ENCODE data around the gene SLC35C1. TPM values are rescaled to one million over a fixed set of nuclear protein-coding genes. Genes with fewer than 3 reads are reported as not detected.

Gene SLC35C1
- total and polyA plus RNA-seq, 2 donors (not counting 1 experiment from before 2014, with no cell fraction given) = 4.4 to 12.5 TPM

- Histone ChIP-seq H4K20me1 (ENCODE audit: control insufficient read depth, insufficient read depth, low read length, poor library complexity, severe bottlenecking) (peaks cover 39% of the 10 kb centered on the region), H3K27ac (ENCODE audit: low read length in 2 of 2) (peak overlapping the region; percentile 83 to 93), H3K27me3 (replicated peaks in 1 of 4; ENCODE audit: control extremely low read depth in 1 of 4, control insufficient read depth in 3 of 4, insufficient read depth in 4 of 4, low read length in 3 of 4) (no peaks in the 10 kb centered on the region), H3K9me3 (ENCODE audit: control extremely low read depth in 1 of 3, control insufficient read depth in 2 of 3, insufficient read depth in 1 of 3, low read length in 2 of 3) (no peaks in the 10 kb centered on the region), H3K9ac (ENCODE audit: low read length) (peak overlapping the region; percentile 76), H3K4me1 (ENCODE audit: control insufficient read depth in 2 of 2, insufficient read depth in 2 of 2, low read length in 2 of 2) (peaks cover 39 to 48% of the 10 kb centered on the region in 2 donors), H2AFZ (ENCODE audit: insufficient read depth, low read depth, low read length, poor library complexity, severe bottlenecking) (peak overlapping the region; percentile 69), H3K36me3 (replicated peaks in 1 of 2; ENCODE audit: control extremely low read depth in 1 of 2, control insufficient read depth in 1 of 2, extremely low read depth in 1 of 2, insufficient read depth in 2 of 2, low read length in 1 of 2) (no peaks in the 10 kb centered on the region), H3K4me2 (replicated peaks; ENCODE audit: low read depth, low read length, poor library complexity, severe bottlenecking) (peak overlapping the region; percentile 85), H3K4me3 (ENCODE audit: control extremely low read depth in 1 of 5, extremely low read depth in 1 of 5, insufficient read depth in 1 of 5, low read depth in 2 of 5, low read length in 4 of 5) (peak overlapping the region; percentile 76 to 93 (median 90)), H3K79me2 (ENCODE audit: control insufficient read depth, insufficient read depth, low read length) (peaks cover 55% of the 10 kb centered on the region)
- ATAC-seq (ENCODE audit: low read depth) = no peak
- WGBS (ENCODE audit: insufficient coverage) = 0% methylated on average over 10 of the region's 16 CpGs
- peak; percentile 70 for DNase-seq
- CTCF ChIA-PET = interaction anchor here (0.8 to 2.7 kb wide), 4 partner anchors 14 to 158 kb away, joined by 4 to 12 read pairs (median 8); partner anchors contain the start of gene SLC35C1
- Mint-ChIP-seq H3K27me3 (no peaks in the 10 kb centered on the region), H3K4me1 (peaks cover 69% of the 10 kb centered on the region), H3K27ac (peak overlapping the region; percentile 95), H3K9me3 (ENCODE audit: insufficient read depth) (no peaks in the 10 kb centered on the region), H3K4me3 (peak overlapping the region; percentile 87)
- no peak for TF ChIP-seq EZH2 (IDR thresholded peaks at IDR 0.05; ENCODE audit: borderline replicate concordance, insufficient read depth, low read depth, low read length, poor library complexity, severe bottlenecking)
- TF ChIP-seq CTCF (IDR thresholded peaks at IDR 0.05) = peak; percentile 26
- intact Hi-C loops (cut with micrococcal nuclease) = loop anchor here (1.0 to 10.0 kb wide), 10 partner anchors 37 to 1243 kb away; partner anchors contain the start of genes MAPK8IP1, PHF21A and SLC35C1
- POLR2A ChIA-PET = interaction anchor here (0.6 to 1.5 kb wide), 2 partner anchors 42 to 65 kb away, joined by 3 to 5 read pairs; no protein-coding TSS in a partner anchor
Measured at GRCh38 chr11:45847911-45848316, 43.0 kb downstream of the SLC35C1 start.

GRCh38 chr11:45848654-45849081, 43.7 kb downstream of the SLC35C1 start:
- Histone ChIP-seq H2AFZ (ENCODE audit: insufficient read depth, low read depth, low read length, poor library complexity, severe bottlenecking) (no peak overlapping the region), H3K9me3 (ENCODE audit: control extremely low read depth in 1 of 3, control insufficient read depth in 2 of 3, insufficient read depth in 1 of 3, low read length in 2 of 3) (no peaks in the 10 kb centered on the region), H3K79me2 (ENCODE audit: control insufficient read depth, insufficient read depth, low read length) (peaks cover 63% of the 10 kb centered on the region), H3K27me3 (replicated peaks in 1 of 4; ENCODE audit: control extremely low read depth in 1 of 4, control insufficient read depth in 3 of 4, insufficient read depth in 4 of 4, low read length in 3 of 4) (no peaks in the 10 kb centered on the region), H4K20me1 (ENCODE audit: control insufficient read depth, insufficient read depth, low read length, poor library complexity, severe bottlenecking) (peaks cover 47% of the 10 kb centered on the region), H3K9ac (ENCODE audit: low read length) (no peak overlapping the region), H3K36me3 (replicated peaks in 1 of 2; ENCODE audit: control extremely low read depth in 1 of 2, control insufficient read depth in 1 of 2, extremely low read depth in 1 of 2, insufficient read depth in 2 of 2, low read length in 1 of 2) (peaks cover 0 to 3% of the 10 kb centered on the region in 2 experiments), H3K4me2 (replicated peaks; ENCODE audit: low read depth, low read length, poor library complexity, severe bottlenecking) (peak overlapping the region; percentile 85), H3K4me3 (ENCODE audit: control extremely low read depth in 1 of 5, extremely low read depth in 1 of 5, insufficient read depth in 1 of 5, low read depth in 2 of 5, low read length in 4 of 5) (no peak overlapping the region), H3K4me1 (ENCODE audit: control insufficient read depth in 2 of 2, insufficient read depth in 2 of 2, low read length in 2 of 2) (peaks cover 36 to 42% of the 10 kb centered on the region in 2 donors), H3K27ac (ENCODE audit: low read length in 2 of 2) (no peak overlapping the region)
- ChIA-PET CTCF (interaction anchor here (0.8 to 2.3 kb wide), 2 partner anchors 77 to 158 kb away, joined by 4 to 12 read pairs; no protein-coding TSS in a partner anchor), POLR2A (interaction anchor here (0.6 kb wide), 1 partner anchor 65 kb away, joined by 5 read pairs; no protein-coding TSS in a partner anchor)
- intact Hi-C loops (cut with micrococcal nuclease) = loop anchor here (10.0 kb wide), 1 partner anchor 1244 kb away; no protein-coding TSS in a partner anchor
- ATAC-seq (ENCODE audit: low read depth) (no peak), DNase-seq (no peak)
- peak overlapping the region; percentile 37 for H3K27ac Mint-ChIP-seq
- H3K4me1 Mint-ChIP-seq = peaks cover 64% of the 10 kb centered on the region
- 94% methylated on average over 5 of the region's 8 CpGs for WGBS (ENCODE audit: insufficient coverage)
- H3K27me3 Mint-ChIP-seq = no peaks in the 10 kb centered on the region
- TF ChIP-seq EZH2 (IDR thresholded peaks at IDR 0.05; ENCODE audit: borderline replicate concordance, insufficient read depth, low read depth, low read length, poor library complexity, severe bottlenecking) = no peak
- TF ChIP-seq CTCF (IDR thresholded peaks at IDR 0.05) = no peak
- no peaks in the 10 kb centered on the region for H3K9me3 Mint-ChIP-seq (ENCODE audit: insufficient read depth)
- H3K4me3 Mint-ChIP-seq = peak overlapping the region; percentile 87

All from B cell (primary cell).